ES-I3 (cell line): ENCODE results near the gene ADGRL3.
"Not testable (repeated sequence)": the region's sequence is repeated elsewhere in the genome, so short reads cannot be mapped to it uniquely, and the experiment has no call there.

ENCODE experiments used
- H3K36me3 ChIP-seq: 2 replicates; pipeline ENCODE4 v1.6.1; 2013; ENCODE audit warnings: mild to moderate bottlenecking, low read length, control low read depth, moderate library complexity; ENCODE audit not compliant: insufficient read depth
- H3K4me1 ChIP-seq: 2 replicates; pipeline ENCODE4 v1.6.1; 2013; ENCODE audit warnings: mild to moderate bottlenecking, control low read depth, low read length; ENCODE audit not compliant: insufficient read depth
- H3K9ac ChIP-seq: 2 replicates; pipeline ENCODE4 v1.6.1; 2013; ENCODE audit warnings: low read depth, mild to moderate bottlenecking, low read length, moderate library complexity
- H3K9me3 ChIP-seq: 2 replicates; pipeline ENCODE4 v1.6.1; 2013; ENCODE audit warnings: mild to moderate bottlenecking, low read length, moderate library complexity; ENCODE audit not compliant: control insufficient read depth, insufficient read depth

The ADGRL3 gene

GRCh38 chr4:61740886-61741285, 540.8 kb downstream of the ADGRL3 start:
- peaks cover 16% of the 10 kb centered on the region; the same call in 1 of the 2 replicates for H3K36me3 ChIP-seq
- H3K4me1 ChIP-seq, result no peaks in the 10 kb centered on the region
- peaks cover 13% of the 10 kb centered on the region; the same call in 1 of the 2 replicates for H3K9me3 ChIP-seq
- no peak overlapping the region for H3K9ac ChIP-seq

GRCh38 chr4:61741327-61742096, 541.4 kb downstream of the ADGRL3 start:
- peaks cover 16% of the 10 kb centered on the region; the same call in 1 of the 2 replicates for H3K36me3 ChIP-seq
- no peaks in the 10 kb centered on the region for H3K4me1 ChIP-seq
- H3K9ac ChIP-seq, result no peak overlapping the region
- peaks cover 13% of the 10 kb centered on the region; the same call in 1 of the 2 replicates for H3K9me3 ChIP-seq

- Histone ChIP-seq H3K9ac (no peak overlapping the region), H3K9me3 (peaks cover 11% of the 10 kb centered on the region; the same call in 1 of the 2 replicates), H3K4me1 (no peaks in the 10 kb centered on the region), H3K36me3 (peaks cover 11% of the 10 kb centered on the region)
Observed at GRCh38 chr4:61750810-61751209, 550.7 kb downstream of the ADGRL3 start.

GRCh38 chr4:61752617-61753016, 552.5 kb downstream of the ADGRL3 start:
- Histone ChIP-seq H3K9ac (no peak overlapping the region), H3K9me3 (peaks cover 11% of the 10 kb centered on the region; the same call in 1 of the 2 replicates), H3K36me3 (peaks cover 11% of the 10 kb centered on the region), H3K4me1 (no peaks in the 10 kb centered on the region)

- peaks cover 14% of the 10 kb centered on the region for H3K36me3 ChIP-seq
- no peak overlapping the region for H3K9ac ChIP-seq
Observed at GRCh38 chr4:61753739-61754138, 553.6 kb downstream of the ADGRL3 start.

GRCh38 chr4:61756937-61757336, 556.8 kb downstream of the ADGRL3 start:
- not testable (repeated sequence) for H3K9ac ChIP-seq, H3K4me1 ChIP-seq
- Histone ChIP-seq H3K36me3 (peaks cover 28% of the 10 kb centered on the region), H3K9me3 (peaks cover 31% of the 10 kb centered on the region)

More at GRCh38 chr4:61753739-61754138, 553.6 kb downstream of the ADGRL3 start:
- Histone ChIP-seq H3K9me3 (peaks cover 16% of the 10 kb centered on the region), H3K4me1 (no peaks in the 10 kb centered on the region)

- H3K36me3 ChIP-seq, result peaks cover 26% of the 10 kb centered on the region
- H3K4me1 ChIP-seq, H3K9ac ChIP-seq: not testable (repeated sequence)
- H3K9me3 ChIP-seq, result peaks cover 33% of the 10 kb centered on the region
Observed at GRCh38 chr4:61757983-61758382, 557.9 kb downstream of the ADGRL3 start.

- peaks cover 29% of the 10 kb centered on the region for H3K36me3 ChIP-seq
- H3K4me1 ChIP-seq, H3K9ac ChIP-seq: not testable (repeated sequence)
- H3K9me3 ChIP-seq, result peaks cover 37% of the 10 kb centered on the region
Observed at GRCh38 chr4:61758596-61758995, 558.5 kb downstream of the ADGRL3 start.

GRCh38 chr4:61759245-61759644, 559.1 kb downstream of the ADGRL3 start:
- peaks cover 32% of the 10 kb centered on the region for H3K9me3 ChIP-seq
- H3K9ac ChIP-seq, H3K4me1 ChIP-seq: not testable (repeated sequence)
- peaks cover 29% of the 10 kb centered on the region for H3K36me3 ChIP-seq

GRCh38 chr4:61759885-61760284, 559.8 kb downstream of the ADGRL3 start:
- Histone ChIP-seq H3K36me3 (peaks cover 29% of the 10 kb centered on the region), H3K9me3 (peaks cover 32% of the 10 kb centered on the region)
- not testable (repeated sequence) for H3K9ac ChIP-seq

GRCh38 chr4:61760820-61761219, 560.7 kb downstream of the ADGRL3 start:
- peaks cover 35% of the 10 kb centered on the region for H3K9me3 ChIP-seq
- H3K9ac ChIP-seq, result no peak overlapping the region
- no peaks in the 10 kb centered on the region for H3K4me1 ChIP-seq
- peaks cover 35% of the 10 kb centered on the region for H3K36me3 ChIP-seq

More at GRCh38 chr4:61759885-61760284, 559.8 kb downstream of the ADGRL3 start:
- H3K4me1 ChIP-seq, result not testable (repeated sequence)

GRCh38 chr4:61762722-61763627, 562.8 kb downstream of the ADGRL3 start:
- Histone ChIP-seq H3K4me1 (no peaks in the 10 kb centered on the region), H3K9me3 (peaks cover 33% of the 10 kb centered on the region), H3K36me3 (peaks cover 36% of the 10 kb centered on the region), H3K9ac (no peak overlapping the region; the same call in 1 of the 2 replicates)

GRCh38 chr4:61763682-61764081, 563.6 kb downstream of the ADGRL3 start:
- H3K9me3 ChIP-seq, result peaks cover 31% of the 10 kb centered on the region
- no peak overlapping the region for H3K9ac ChIP-seq
- peaks cover 34% of the 10 kb centered on the region for H3K36me3 ChIP-seq
- no peaks in the 10 kb centered on the region for H3K4me1 ChIP-seq

- Histone ChIP-seq H3K36me3 (peaks cover 34% of the 10 kb centered on the region), H3K9me3 (peaks cover 31% of the 10 kb centered on the region)
- H3K4me1 ChIP-seq, H3K9ac ChIP-seq: not testable (repeated sequence)
Observed at GRCh38 chr4:61764090-61764489, 564.0 kb downstream of the ADGRL3 start.
